SIG-M5 (cell line): ENCODE results near the gene ARPC4.

Experiments
- DNase-seq: peaks from one replicate; lab custom pipeline; 2025; lab: John Stamatoyannopoulos, UW

Gene ARPC4

DNA sequence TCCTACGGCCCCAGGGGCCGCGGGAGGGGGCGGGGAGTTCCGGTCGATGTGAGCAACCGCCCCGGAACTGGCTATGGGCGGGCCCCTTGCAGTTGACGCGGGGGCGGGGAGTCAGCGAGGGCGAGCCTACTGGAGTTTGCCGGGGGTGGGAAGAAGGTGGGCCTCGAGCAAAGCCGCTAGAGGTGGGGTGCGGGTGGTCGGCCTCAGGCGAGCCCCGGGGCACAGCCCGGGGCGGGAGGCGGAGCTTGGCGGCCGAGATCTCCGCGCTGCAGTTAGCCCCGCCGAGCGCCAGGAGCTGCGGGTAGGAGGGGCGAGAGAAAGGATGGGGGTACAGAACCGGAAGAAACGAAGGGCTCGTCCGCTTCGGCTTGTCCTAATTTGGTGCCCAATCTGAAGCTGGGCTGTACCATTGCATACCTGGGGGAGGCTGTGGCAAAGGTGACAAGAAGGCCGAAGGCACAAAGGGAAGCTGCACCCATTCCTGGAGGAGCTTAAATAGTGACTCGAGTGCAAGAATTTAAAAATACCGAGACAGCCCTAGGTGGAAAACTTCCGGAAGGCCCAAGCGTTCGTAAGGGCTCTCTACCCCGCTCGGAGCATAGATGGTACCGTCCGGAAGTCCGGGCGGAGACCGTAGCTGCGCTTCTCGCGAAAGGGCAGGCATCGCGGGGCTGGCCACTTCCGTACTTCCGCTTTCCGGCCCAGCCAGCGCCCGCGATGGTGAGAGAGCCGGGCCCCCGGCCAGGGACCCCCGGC, at the start of gene ARPC4, which contains the start of gene TADA3:
ARPC4 (plus strand) TSS at position 678 of the 756 bp plus-strand sequence; CDS start at position 718, 40 bp downstream.
TADA3 (minus strand) TSS at position 69 of the 756 bp plus-strand sequence. CDS start 1,007 bp downstream, outside the sequence.
- peak; percentile 91 for DNase-seq

DNA sequence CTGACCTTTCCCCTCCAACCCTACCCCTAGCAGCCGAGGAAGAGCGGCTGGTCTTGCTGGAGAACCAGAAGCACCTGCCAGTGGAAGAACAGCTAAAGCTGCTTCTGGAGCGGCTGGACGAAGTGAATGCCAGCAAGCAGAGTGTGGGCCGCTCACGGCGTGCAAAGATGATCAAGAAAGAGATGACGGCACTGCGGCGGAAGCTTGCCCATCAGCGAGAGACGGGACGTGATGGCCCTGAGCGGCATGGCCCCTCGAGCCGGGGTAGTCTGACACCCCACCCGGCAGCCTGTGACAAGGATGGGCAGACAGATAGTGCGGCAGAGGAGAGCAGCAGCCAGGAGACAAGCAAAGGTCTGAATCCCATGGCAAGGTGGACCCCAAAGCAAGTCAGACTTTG, 49.3 kb upstream of the ARPC4 start:
- DNase-seq, result no peak

DNA sequence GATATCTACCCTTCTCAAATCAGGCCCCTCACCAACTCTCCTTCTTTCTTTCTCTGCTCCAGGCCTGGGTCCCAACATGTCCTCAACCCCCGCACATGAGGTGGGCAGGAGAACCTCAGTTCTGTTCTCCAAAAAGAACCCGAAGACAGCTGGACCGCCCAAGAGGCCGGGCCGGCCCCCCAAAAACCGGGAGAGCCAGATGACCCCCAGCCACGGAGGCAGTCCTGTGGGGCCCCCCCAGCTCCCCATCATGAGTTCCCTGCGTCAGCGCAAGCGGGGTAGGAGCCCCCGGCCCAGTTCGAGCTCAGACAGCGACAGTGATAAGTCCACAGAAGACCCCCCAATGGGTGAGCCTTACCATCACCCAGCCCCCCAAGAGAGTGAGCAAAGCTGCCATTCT, 48.7 kb upstream of the ARPC4 start:
- no peak for DNase-seq

DNA sequence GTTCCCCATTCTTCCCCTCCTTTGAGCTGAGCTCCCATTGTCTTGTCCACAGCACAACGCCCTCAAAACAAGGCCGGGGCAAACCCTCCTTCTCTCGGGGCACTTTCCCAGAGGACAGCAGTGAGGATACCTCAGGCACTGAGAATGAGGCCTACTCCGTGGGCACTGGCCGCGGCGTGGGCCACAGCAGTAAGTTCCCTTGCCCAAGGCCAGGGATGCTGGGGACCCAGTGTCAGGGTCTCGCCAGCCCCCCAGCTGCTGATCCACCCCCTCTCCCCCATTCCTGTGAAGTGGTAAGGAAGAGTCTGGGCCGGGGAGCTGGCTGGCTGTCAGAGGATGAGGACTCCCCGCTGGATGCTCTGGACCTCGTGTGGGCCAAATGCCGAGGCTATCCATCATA, 47.4 kb upstream of the ARPC4 start:
- DNase-seq, result no peak

DNA sequence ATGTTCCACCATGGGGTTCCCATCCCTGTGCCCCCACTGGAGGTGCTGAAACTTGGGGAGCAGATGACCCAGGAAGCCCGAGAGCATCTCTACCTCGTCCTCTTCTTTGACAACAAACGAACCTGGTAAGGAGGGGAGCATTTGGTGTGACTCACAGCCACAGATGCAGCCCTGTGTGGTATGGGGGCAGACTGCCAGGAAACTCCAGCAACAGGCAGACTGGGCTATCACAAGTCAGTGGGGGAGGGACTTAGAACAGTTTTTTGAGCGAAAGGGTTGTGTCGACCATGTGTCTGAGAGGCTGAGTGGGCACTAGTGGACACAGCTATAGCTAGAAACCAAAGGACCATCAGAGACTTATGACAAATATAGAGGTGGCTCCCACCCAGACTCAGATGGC, 46.6 kb upstream of the ARPC4 start:
- DNase-seq, result no peak

DNA sequence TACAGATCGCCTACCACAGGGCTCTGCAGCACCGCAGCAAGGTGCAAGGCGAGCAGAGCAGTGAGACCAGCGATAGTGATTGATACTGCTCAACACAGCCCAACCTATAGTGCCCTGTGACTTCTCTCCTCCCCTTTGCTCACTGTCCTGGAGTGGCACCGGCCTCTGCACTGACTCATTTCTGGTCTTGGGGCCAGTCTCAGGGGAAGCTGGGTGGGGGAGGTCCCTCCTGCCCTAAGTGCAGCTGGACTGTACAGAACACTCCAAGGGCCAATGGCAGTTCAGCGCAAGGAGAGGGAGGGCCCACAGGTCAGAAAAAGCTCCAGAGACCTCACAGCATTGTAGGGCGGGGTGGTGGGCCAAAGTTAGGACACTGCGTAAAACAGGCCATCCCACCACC, 45.6 kb upstream of the ARPC4 start:
- DNase-seq, result no peak

DNA sequence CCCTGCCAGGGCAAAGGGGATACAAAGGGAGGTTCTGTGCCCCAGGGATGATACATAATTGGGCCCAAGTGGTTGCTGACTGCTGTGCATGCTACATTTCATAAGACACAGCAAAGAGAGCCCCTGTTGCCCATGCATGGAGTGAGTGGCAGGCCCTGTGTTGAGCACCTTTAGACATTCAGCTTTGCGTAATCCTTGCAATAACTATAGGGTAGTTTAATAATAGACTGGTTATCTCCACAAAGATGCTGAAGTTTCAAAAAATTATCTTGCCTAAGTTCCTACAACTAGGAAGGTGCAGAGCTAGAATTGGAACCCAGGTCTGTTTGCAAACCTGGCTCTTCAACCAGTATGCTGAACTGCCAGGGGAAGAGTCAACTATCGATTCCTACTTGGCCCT, 44.9 kb upstream of the ARPC4 start:
- DNase-seq, result no peak

DNA sequence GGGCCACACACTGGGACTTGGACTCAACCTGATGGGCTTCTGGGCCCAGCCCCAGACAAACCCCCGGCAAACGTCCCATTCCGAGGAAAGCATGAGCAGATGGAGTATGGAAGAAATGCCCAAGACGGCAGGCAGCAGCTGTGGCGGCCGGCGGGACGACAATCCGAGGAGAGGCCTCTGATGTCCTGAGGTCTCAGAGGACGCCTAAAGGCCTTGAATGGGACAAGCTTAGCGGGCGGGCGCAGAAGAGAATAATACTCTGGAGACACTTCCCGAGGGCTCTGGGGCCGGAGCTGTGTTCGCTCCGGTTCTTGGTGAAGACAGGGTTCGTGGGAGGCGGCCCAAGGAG, 43.6 kb upstream of the ARPC4 start:
- no peak for DNase-seq

DNA sequence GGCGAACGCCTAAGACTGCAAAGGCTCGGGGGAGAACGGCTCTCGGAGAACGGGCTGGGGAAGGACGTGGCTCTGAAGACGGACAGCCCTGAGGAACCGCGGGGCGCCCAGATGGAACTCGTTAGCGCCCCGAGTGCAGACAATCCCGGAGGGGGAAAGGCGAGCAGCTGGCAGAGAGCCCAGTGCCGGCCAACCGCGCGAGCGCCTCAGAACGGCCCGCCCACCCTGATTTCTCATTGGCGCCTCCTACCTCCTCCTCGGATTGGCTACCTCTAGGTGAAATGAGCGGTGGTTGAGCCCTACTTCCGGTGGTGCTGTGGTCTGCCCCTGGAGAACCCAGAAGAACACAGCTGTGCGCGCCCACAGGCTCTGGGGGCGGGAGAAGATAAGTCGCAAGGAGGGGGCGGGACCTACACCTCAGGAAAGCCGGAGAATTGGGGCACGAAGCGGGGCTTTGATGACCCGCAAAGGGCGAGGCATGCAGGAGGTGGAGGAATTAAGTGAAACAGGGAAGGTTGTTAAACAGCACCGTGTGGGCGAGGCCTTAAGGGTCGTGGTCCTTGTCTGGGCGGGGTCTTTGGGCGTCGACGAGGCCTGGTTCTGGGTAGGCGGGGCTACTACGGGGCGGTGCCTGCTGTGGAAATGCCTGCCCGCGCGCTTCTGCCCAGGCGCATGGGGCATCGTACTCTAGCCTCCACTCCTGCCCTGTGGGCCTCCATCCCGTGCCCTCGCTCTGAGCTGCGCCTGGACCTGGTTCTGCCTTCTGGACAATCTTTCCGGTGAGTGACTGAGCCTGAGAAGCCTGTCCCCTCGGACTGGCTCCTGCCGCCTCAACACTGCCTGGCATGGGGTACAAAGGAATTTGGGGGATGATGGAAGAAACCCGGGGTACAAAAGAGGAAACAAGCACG, 43.0 kb upstream of the ARPC4 start, which contains the start of gene OGG1:
OGG1 (plus strand) TSS at position 308 of the 911 bp plus-strand sequence; CDS start at position 643, 335 bp downstream.
- peak; percentile 95 for DNase-seq

DNA sequence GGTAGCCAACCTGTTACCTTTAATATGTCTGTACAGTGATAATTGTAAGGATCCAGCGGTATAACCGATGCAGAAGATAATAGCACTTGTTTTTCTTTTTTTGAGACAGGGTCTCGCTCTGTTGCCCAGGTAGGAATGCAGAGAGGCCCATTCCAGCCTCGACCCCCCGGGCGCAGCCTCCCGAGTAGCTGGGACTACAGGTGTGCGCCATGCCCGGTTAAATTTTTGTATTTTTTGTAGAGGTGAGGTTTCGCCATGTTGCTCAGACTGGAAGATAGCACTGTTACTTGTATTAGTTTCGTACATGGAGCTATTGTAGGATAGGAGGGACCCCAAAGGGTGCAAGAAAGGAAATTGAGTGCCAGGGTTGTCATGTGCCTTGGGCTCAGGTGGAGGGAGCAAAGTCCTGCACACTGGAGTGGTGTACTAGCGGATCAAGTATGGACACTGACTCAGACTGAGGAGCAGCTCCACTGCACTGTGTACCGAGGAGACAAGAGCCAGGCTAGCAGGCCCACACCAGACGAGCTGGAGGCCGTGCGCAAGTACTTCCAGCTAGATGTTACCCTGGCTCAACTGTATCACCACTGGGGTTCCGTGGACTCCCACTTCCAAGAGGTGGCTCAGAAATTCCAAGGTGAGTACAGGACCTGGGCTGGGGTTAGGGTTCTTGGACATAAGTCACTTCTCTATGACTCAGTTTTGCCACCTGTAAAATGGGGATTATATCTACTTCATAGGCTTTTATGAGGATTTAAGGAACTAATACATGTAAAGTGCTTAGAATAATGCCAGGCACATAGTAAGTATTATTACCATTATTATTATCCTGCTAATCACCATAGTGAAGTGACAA, 42.1 kb upstream of the ARPC4 start:
- DNase-seq, result no peak

DNA sequence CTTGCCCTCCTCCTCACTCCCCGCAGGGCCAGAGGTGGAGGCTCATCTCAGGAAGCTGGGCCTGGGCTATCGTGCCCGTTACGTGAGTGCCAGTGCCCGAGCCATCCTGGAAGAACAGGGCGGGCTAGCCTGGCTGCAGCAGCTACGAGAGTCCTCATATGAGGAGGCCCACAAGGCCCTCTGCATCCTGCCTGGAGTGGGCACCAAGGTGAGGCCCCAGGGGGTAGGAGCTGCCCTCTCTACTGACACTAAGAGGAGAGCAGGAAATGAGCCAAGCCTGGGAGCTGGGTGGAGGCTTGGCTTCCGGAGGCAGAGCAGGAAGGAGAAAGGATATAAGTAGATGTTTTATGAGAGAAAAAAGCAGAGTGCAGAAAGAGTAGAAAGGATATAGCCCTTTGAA, 38.2 kb upstream of the ARPC4 start:
- no peak for DNase-seq

DNA sequence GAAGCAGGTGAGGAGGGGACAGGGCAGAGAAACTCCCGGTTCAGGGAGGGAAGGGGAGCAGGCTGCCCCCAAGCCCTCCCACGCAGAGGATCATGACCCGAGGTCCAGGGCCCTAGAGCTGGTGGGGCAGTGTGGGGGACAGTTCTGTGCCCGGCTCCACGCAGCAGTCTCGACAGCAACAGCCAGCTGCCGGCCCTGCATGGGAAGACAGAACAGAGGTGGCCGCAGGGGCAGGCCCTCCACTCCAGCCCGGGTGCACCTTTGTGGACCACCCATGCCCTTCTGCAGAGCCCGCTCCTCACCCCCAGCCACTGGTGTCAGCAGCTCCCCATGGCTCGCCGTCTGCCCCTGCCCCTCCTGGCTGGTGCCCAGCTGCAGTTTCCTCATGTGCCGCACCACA, 35.5 kb upstream of the ARPC4 start:
- no peak for DNase-seq

DNA sequence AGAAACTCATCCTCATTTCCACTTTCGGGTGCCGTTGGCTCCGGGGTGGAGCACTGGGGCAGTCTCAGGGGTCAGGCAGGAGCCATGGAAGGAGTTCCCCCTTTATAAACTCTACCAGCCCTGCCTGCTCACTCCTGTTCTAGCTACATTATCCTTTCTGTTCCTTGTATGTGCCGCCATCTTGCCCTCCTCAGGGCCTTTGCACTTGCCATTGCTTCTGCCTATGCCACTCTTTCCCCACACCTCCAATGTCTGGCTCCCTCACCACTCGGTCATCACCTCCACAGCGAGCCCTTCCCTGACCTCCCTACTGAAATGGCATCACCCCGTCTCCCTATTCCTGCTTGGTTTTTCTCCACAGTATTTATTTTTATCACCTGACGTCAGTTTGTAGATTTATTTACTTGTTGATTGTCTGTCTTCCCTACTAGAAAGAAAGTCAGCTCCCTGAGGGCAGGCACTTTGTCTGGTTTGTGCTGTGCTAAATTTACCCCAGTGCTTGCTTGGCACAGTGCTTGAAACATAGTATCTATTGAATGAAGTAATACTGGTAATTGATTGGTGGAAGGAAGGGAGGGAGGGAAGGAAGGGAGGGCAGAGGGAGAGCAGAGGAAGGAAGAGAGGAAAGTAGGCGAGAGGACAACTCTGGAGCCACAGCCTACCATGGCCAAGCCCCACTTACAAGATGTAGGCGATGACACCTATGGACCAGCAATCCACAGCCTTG, 31.9 kb upstream of the ARPC4 start:
- DNase-seq, result no peak

DNA sequence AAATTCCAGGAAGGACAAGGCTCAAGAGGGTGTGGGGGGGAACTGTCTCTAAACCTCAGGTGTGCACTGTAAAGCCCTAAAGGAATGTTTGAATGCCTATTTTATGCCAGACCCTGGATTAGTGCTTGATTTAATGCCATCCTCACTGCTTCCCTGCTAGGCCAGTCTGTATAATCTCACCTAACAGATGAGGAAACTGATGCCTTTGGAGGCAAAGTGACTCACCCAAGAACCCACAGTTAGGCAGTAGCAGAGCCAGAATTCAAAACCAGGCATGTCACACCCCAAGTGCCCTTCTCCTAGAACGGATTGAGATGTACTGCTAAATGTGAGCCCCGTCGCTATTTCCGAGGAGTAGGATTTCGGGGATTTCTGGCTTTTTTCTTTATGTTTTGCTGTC, 31.0 kb upstream of the ARPC4 start:
- DNase-seq, result no peak

DNA sequence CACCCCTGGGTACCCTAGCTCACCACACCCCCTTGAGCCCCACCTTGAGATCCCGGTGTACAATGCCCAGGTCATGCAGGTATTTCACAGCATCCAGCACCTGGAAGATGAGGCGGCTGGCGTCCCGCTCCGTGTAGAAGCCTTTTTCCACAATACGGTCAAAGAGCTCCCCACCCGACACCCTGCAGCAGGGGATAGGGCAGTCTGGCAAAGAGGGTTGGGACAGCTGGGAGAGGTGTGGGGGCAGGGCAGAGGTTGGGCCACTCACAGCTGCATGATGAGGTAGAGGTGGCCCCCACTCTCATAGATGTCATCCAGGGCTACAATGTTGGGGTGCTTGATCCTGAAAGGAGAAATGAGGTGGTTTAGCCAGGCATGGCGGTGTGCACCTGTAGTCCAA, 30.0 kb upstream of the ARPC4 start:
- DNase-seq, result no peak

DNA sequence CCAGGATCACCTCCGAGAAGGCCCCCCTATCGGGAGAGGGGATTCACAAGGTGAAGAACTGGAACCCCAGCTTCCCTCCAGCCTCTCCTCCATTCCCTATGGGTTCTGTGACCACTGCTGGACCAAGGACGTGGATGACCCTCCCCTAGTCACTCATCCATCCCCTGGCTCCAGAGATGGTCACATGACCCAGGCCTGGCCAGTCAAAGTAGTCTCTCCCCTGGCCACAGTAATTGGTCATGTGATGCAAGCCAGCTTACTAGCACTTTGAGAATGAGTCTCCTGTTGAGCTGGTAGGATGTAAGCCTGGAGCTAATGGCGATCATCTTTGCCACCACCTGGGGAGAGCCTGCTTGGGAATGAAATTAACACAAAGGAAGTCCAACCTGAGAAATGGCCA, 27.0 kb upstream of the ARPC4 start:
- DNase-seq, result no peak

DNA sequence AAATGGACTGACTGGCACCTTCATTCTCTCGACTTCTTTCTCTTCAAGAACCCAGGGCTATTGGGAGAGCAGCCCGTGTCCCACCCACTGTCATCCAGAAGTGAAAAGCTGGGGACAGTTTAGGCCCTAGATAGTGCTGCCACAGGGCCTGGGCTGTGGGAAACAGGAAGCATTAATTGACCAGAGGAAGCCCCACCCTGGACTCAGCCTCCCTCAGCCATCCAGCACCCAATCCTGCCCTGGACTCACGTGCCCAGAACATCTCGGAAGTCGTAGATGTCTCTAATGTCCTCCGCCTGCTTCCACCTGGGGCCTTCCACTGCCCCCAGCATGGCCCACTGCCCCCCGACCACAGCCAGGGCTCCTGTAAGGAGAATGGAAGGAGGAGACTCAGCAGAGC, 25.5 kb upstream of the ARPC4 start:
- DNase-seq, result no peak

DNA sequence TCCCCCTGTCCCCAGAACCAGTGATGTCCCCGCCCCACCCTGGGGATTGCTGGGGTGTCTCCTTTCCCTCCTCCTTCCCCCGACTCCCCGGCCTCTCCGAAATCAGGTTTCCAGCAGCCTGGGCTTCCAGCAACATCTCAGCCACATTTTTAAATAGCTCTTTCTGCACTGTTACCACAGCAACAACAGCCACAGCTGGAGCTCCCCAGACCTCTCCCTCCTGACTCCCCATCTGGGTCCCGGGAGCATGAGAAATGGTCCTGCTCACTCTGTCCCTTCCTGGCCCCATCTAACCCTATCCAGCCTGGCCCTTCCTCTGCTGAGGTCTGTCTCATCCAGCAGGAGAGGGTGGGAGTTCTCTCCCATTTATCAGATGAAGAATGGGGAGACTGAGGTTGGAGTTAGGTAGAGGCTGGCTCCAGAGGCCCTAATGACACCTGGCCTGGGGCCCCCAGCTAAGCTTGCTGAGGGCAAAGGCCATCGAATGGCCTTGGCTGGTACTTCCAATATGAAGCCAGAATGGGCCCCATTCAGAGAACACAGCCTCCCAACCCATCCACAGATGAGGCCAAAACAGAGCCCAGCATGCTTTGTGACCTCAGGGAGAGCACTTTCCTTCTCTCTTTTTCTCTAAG, 24.6 kb upstream of the ARPC4 start:
- no peak for DNase-seq

DNA sequence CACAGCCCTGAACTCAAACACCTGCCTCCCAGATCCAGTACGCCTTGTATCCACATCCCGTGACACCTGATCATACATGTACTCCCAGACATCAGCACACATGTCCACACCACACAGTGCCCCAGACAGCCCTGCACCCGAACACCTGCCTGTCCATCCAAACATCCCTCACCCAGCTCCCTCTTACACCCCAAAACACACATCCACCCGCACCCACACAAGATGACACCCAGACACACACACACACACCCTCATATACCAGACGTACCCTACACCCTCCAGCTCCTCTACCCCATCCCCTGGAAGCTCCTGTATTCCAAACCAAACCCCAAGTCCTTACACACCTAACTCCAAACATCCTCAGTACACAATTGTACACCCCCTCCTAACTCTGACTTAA, 23.9 kb upstream of the ARPC4 start:
- no peak for DNase-seq

DNA sequence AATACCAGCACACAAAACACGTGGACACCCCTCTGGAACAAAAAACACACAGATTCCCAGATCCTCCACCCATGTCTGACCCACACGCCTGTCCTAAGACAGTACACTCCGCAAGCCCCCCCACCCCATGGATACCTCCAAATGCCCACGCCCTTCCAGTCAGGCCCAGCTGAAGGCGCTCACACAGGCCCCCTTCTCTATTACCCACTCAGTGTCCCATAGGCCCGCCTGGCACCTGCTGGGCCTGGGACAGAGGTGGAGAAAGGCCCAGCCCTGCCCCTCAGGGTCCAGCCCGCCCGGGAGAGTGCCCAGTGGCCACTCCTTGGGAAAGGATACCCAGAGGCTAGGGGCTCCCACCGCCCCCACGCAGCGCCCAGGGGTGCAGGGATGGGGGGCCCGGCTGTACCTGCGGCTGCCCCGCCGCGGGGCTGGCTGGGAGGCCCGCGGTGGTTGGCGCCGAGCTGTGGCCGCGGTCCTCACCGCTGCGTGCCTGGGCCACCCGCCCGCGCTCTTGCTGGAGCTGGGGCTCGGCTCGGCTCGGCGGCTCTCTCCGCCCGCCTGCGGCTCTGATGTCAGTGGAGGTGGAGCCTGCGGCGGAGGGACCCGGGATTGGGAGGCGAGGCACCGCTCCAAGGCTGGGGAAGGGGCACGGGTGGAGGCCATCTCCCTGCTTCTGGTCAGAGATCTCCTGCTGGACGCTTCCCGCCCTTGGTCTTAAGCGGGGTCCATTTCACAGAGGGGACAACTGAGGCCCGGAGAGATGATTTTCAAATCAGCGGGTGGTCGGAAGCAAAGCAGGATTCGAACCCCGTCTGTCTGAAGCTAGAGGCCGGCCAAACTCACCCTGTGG, 23.2 kb upstream of the ARPC4 start, which contains the start of gene CAMK1:
CAMK1 (minus strand) TSS at position 522 of the 850 bp plus-strand sequence. CDS start 2,198 bp downstream, outside the sequence.
- no peak for DNase-seq
